Activated CD4-positive, alpha-beta T cell treated with anti-CD3 and anti-CD28 coated beads, Interleukin-2, amount 50 U/mL, for 24 hours (primary cell): ENCODE data around the gene CNTNAP2.
"Not testable (repeated sequence)": the region's sequence is repeated elsewhere in the genome, so short reads cannot be mapped to it uniquely, and the experiment has no call there.

Experiments
- DNase-seq, 2 donors: peaks; one replicate each; pipeline ENCODE4 v3.0.0-alpha.2; 2020; ENCODE audit warnings: low read depth in 1 of 2, low spot score in 1 of 2

Gene CNTNAP2

GRCh38 chr7:146146831-146147486 is 30.4 kb downstream of the CNTNAP2 start:
- no peak for DNase-seq

GRCh38 chr7:146150153-146150552 is 33.6 kb downstream of the CNTNAP2 start:
- no peak for DNase-seq

- no peak for DNase-seq
These were observed 55.5 kb downstream of the CNTNAP2 start for GRCh38 chr7:146172112-146172511.

- no peak for DNase-seq
These were observed 59.1 kb downstream of the CNTNAP2 start for GRCh38 chr7:146175716-146176115.

- DNase-seq = no peak
These were observed 60.3 kb downstream of the CNTNAP2 start for GRCh38 chr7:146176860-146177259.

- DNase-seq = no peak
These were observed 60.7 kb downstream of the CNTNAP2 start for GRCh38 chr7:146177301-146177700.

GRCh38 chr7:146185844-146186243 is 69.2 kb downstream of the CNTNAP2 start:
- no peak for DNase-seq

GRCh38 chr7:146191428-146191827 is 74.8 kb downstream of the CNTNAP2 start:
- DNase-seq = not testable (repeated sequence)

GRCh38 chr7:146201945-146202344 is 85.3 kb downstream of the CNTNAP2 start:
- DNase-seq = no peak

- DNase-seq = no peak
These were observed 89.7 kb downstream of the CNTNAP2 start for GRCh38 chr7:146206270-146206669.

- no peak for DNase-seq
These were observed 91.9 kb downstream of the CNTNAP2 start for GRCh38 chr7:146208492-146208891.

- DNase-seq = no peak
These were observed 98.2 kb downstream of the CNTNAP2 start for GRCh38 chr7:146214842-146215241.

GRCh38 chr7:146216396-146217041 is 99.9 kb downstream of the CNTNAP2 start:
- no peak for DNase-seq

GRCh38 chr7:146223851-146224250 is 107.2 kb downstream of the CNTNAP2 start:
- DNase-seq = no peak

GRCh38 chr7:146232604-146233003 is 116.0 kb downstream of the CNTNAP2 start:
- no peak for DNase-seq

GRCh38 chr7:146235195-146235594 is 118.6 kb downstream of the CNTNAP2 start:
- DNase-seq = no peak

- DNase-seq = no peak
These were observed 126.1 kb downstream of the CNTNAP2 start for GRCh38 chr7:146242661-146243060.

- DNase-seq = not testable (repeated sequence)
These were observed 131.4 kb downstream of the CNTNAP2 start for GRCh38 chr7:146247991-146248390.

GRCh38 chr7:146248744-146249143 is 132.1 kb downstream of the CNTNAP2 start:
- not testable (repeated sequence) for DNase-seq

GRCh38 chr7:146249272-146249671 is 132.7 kb downstream of the CNTNAP2 start:
- DNase-seq = no peak

GRCh38 chr7:146255609-146256008 is 139.0 kb downstream of the CNTNAP2 start:
- no peak for DNase-seq

- no peak for DNase-seq
These were observed 145.9 kb downstream of the CNTNAP2 start for GRCh38 chr7:146262527-146262926.

GRCh38 chr7:146276888-146277287 is 160.3 kb downstream of the CNTNAP2 start:
- no peak for DNase-seq
